H9 (cell line): ENCODE data around the gene ETHE1. TPM values are rescaled to one million over a fixed set of nuclear protein-coding genes. Genes with fewer than 3 reads are reported as not detected.

Source experiments
- DNase-seq: peaks from one replicate; pipeline ENCODE4 v3.0.0-alpha.2; 2017
- H2AFZ ChIP-seq: one replicate; pipeline ENCODE4 v1.6.1; 2013; ENCODE audit warnings: mild to moderate bottlenecking, low read length, control low read depth, moderate library complexity
- H2AK5ac ChIP-seq: 2 replicates; pipeline ENCODE4 v1.6.1; 2013; ENCODE audit warnings: low read length, control low read depth, mixed read lengths; ENCODE audit not compliant: insufficient read length
- H2BK120ac ChIP-seq: one replicate; pipeline ENCODE4 v1.6.1; 2013; ENCODE audit warnings: low read depth, mild to moderate bottlenecking, low read length, control low read depth, inconsistent platforms; ENCODE audit not compliant: poor library complexity, severe bottlenecking
- H2BK12ac ChIP-seq: 2 replicates; pipeline ENCODE4 v1.6.1; 2013; ENCODE audit warnings: low read length, control low read depth, mixed read lengths, low read depth; ENCODE audit not compliant: insufficient read length
- H2BK15ac ChIP-seq: 2 replicates; pipeline ENCODE4 v1.6.1; 2013; ENCODE audit warnings: low read depth, low read length, control low read depth
- H2BK20ac ChIP-seq: one replicate; pipeline ENCODE4 v1.6.1; 2013; ENCODE audit warnings: low read depth, mild to moderate bottlenecking, low read length, control low read depth, inconsistent platforms; ENCODE audit not compliant: poor library complexity, severe bottlenecking
- H2BK5ac ChIP-seq: 2 replicates; pipeline ENCODE4 v1.6.1; 2013; ENCODE audit warnings: low read length, control low read depth, mixed read lengths; ENCODE audit not compliant: insufficient read length
- H3K14ac ChIP-seq: 2 replicates; pipeline ENCODE4 v1.6.1; 2013; ENCODE audit warnings: low read length, control low read depth; ENCODE audit not compliant: insufficient read depth
- H3K18ac ChIP-seq: 2 replicates; pipeline ENCODE4 v1.6.1; 2013; ENCODE audit warnings: low read depth, mild to moderate bottlenecking, mixed read lengths, low read length, control low read depth; ENCODE audit not compliant: insufficient read length
- H3K23ac ChIP-seq: 2 replicates; pipeline ENCODE4 v1.6.1; 2013; ENCODE audit warnings: low read length, control low read depth, mixed read lengths, low read depth; ENCODE audit not compliant: insufficient read length
- H3K23me2 ChIP-seq: 2 replicates; pipeline ENCODE4 v1.6.1; 2013; ENCODE audit warnings: low read depth, mild to moderate bottlenecking, mixed read lengths, low read length, control low read depth; ENCODE audit not compliant: insufficient read length, poor library complexity, severe bottlenecking
- H3K27ac ChIP-seq: 2 replicates; pipeline ENCODE4 v1.5.1; 2013; ENCODE audit warnings: low read length, control low read depth, mixed read lengths, low read depth; ENCODE audit not compliant: insufficient read length
- H3K27me3 ChIP-seq: 2 replicates; pipeline ENCODE4 v1.6.1; 2013; ENCODE audit warnings: low read length, control low read depth, inconsistent platforms; ENCODE audit not compliant: insufficient read depth
- H3K4ac ChIP-seq: 2 replicates; pipeline ENCODE4 v1.6.1; 2013; ENCODE audit warnings: low read depth, mild to moderate bottlenecking, control low read depth, inconsistent platforms, low read length, moderate library complexity
- H3K4me1 ChIP-seq: 2 replicates; pipeline ENCODE4 v1.6.1; 2013; ENCODE audit warnings: low read length, control low read depth, inconsistent platforms; ENCODE audit not compliant: insufficient read depth
- H3K4me2 ChIP-seq: 2 replicates; pipeline ENCODE4 v1.6.1; 2013; ENCODE audit warnings: low read length, control low read depth, mixed read lengths; ENCODE audit not compliant: insufficient read length, insufficient read depth
- H3K56ac ChIP-seq: 2 replicates; pipeline ENCODE4 v1.6.1; 2013; ENCODE audit warnings: low read depth, mild to moderate bottlenecking, mixed read lengths, low read length, control low read depth; ENCODE audit not compliant: insufficient read length
- H3K79me1 ChIP-seq: 2 replicates; pipeline ENCODE4 v1.6.1; 2013; ENCODE audit warnings: low read depth, mild to moderate bottlenecking, moderate library complexity, low read length, control low read depth, inconsistent platforms; ENCODE audit not compliant: insufficient read depth, poor library complexity, severe bottlenecking
- H3K79me2 ChIP-seq: 2 replicates; pipeline ENCODE4 v1.6.1; 2013; ENCODE audit warnings: low read length, control low read depth, inconsistent platforms; ENCODE audit not compliant: insufficient read depth
- H3K9ac ChIP-seq: 2 replicates; pipeline ENCODE4 v1.6.1; 2013; ENCODE audit warnings: low read length, control low read depth, mixed read lengths; ENCODE audit not compliant: insufficient read length; ENCODE audit errors: extremely low read depth
- H3K9me3 ChIP-seq: one replicate; pipeline ENCODE4 v1.6.1; 2013; ENCODE audit warnings: low read depth, low read length, inconsistent platforms; ENCODE audit not compliant: control insufficient read depth
- H3T11ph ChIP-seq: one replicate; pipeline ENCODE4 v1.6.1; 2013; ENCODE audit warnings: mild to moderate bottlenecking, low read length, control low read depth, inconsistent platforms
- H4K20me1 ChIP-seq: one replicate; pipeline ENCODE4 v1.6.1; 2013; ENCODE audit not compliant: control insufficient read depth, insufficient read length, insufficient read depth
- H4K5ac ChIP-seq: 2 replicates; pipeline ENCODE4 v1.6.1; 2013; ENCODE audit warnings: low read depth, mild to moderate bottlenecking, mixed read lengths, low read length, control low read depth; ENCODE audit not compliant: insufficient read length
- H4K8ac ChIP-seq: replicated peaks from 2 replicates; pipeline ENCODE4 v1.6.1; 2013; ENCODE audit warnings: low read length, control low read depth, mixed read lengths, low read depth; ENCODE audit not compliant: insufficient read length
- H4K91ac ChIP-seq: 2 replicates; pipeline ENCODE4 v1.6.1; 2013; ENCODE audit warnings: low read depth, mild to moderate bottlenecking, moderate library complexity, mixed read lengths, low read length, control low read depth; ENCODE audit not compliant: insufficient read length
- H3K27ac Mint-ChIP-seq, 3 experiments: 2 replicates in 2 of 3; 3 replicates in 1 of 3; pipeline ENCODE4 v1.8.0; 2020 to 2021; ENCODE audit warnings: mixed read lengths in 3 of 3, mild to moderate bottlenecking in 1 of 3, moderate library complexity in 1 of 3
- H3K27me3 Mint-ChIP-seq: 2 replicates; pipeline ENCODE4 v1.8.0; 2021; ENCODE audit warnings: low read depth, mild to moderate bottlenecking, moderate library complexity, mixed read lengths
- H3K36me3 Mint-ChIP-seq, 3 experiments: 2 replicates in 2 of 3; 3 replicates in 1 of 3; pipeline ENCODE4 v1.8.0; 2020 to 2021; ENCODE audit warnings: low read depth in 3 of 3, mixed read lengths in 3 of 3; ENCODE audit not compliant: insufficient read depth in 1 of 3
- H3K4me1 Mint-ChIP-seq, 2 experiments: 2 replicates each; pipeline ENCODE4 v1.8.0; 2020; ENCODE audit warnings: mixed read lengths in 2 of 2
- H3K4me3 Mint-ChIP-seq, 2 experiments: 2 replicates in 1 of 2; 3 replicates in 1 of 2; pipeline ENCODE4 v1.8.0; 2020 to 2021; ENCODE audit warnings: mild to moderate bottlenecking in 2 of 2, mixed read lengths in 2 of 2, moderate library complexity in 1 of 2
- H3K9me3 Mint-ChIP-seq, 2 experiments: 2 replicates in 1 of 2; 3 replicates in 1 of 2; pipeline ENCODE4 v1.8.0; 2020; ENCODE audit warnings: mild to moderate bottlenecking in 2 of 2, mixed read lengths in 2 of 2, moderate library complexity in 1 of 2
- WGBS: extraction: QIAGEN DNeasy Blood & Tissue Kit; methylation state at CpG from one replicate; pipeline ENCODE4 v1.1.7; 2013; ENCODE audit warnings: missing lambda C conversion rate, low lambda C conversion rate, mixed read lengths; ENCODE audit not compliant: insufficient read length; ENCODE audit errors: extremely low coverage; 5-methylcytosine and 5-hydroxymethylcytosine counted together
- total RNA-seq: library from RNA; stranded (reverse); gene quantifications from 2 replicates; pipeline ENCODE4 v1.2.1, GENCODE V29; 2021
- TF ChIP-seq, protein P1 (sequence below): fragments of 200-600 bp; sonication (generic); conservative IDR thresholded peaks from 3 replicates; pipeline ENCODE4 v1.8.0; 2021; ENCODE audit warnings: antibody characterized with exemption, mild to moderate bottlenecking

ETHE1 gene
- total RNA-seq, 1 experiment from 2014 or later, result 18.8 TPM

DNA sequence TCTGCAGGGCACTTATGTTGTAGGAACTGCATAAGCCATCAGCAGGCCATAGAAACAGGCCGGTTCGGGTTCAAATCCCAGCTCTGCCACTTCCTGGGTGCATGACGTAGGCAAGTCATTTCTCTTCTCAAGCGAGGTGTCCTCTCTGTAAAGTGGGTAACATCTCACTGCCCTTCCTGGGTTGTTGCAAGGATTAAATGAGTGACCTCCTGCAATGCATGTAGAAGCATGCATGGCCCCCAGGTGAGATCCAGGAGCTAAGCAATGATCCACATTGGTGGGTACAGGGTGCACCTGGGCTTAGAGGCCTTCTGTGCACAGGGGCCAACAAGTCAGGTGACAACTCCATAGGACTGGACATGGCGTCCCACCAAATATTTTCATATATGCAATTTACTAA is 36.2 kb downstream of the ETHE1 start:
- H3K4me1 ChIP-seq, result no peaks in the 10 kb centered on the region
- H3K9me3 ChIP-seq, result no peaks in the 10 kb centered on the region
- TF ChIP-seq, protein P1, sequence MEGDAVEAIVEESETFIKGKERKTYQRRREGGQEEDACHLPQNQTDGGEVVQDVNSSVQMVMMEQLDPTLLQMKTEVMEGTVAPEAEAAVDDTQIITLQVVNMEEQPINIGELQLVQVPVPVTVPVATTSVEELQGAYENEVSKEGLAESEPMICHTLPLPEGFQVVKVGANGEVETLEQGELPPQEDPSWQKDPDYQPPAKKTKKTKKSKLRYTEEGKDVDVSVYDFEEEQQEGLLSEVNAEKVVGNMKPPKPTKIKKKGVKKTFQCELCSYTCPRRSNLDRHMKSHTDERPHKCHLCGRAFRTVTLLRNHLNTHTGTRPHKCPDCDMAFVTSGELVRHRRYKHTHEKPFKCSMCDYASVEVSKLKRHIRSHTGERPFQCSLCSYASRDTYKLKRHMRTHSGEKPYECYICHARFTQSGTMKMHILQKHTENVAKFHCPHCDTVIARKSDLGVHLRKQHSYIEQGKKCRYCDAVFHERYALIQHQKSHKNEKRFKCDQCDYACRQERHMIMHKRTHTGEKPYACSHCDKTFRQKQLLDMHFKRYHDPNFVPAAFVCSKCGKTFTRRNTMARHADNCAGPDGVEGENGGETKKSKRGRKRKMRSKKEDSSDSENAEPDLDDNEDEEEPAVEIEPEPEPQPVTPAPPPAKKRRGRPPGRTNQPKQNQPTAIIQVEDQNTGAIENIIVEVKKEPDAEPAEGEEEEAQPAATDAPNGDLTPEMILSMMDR, result no peak
- H3K18ac ChIP-seq, result no peak overlapping the region
- H4K5ac ChIP-seq, result no peak overlapping the region
- no peaks in the 10 kb centered on the region for H3K9me3 Mint-ChIP-seq
- H2BK20ac ChIP-seq, result no peak overlapping the region
- no CpG with 5 or more reads among the region's 5 CpGs for WGBS
- no peak overlapping the region for H2BK15ac ChIP-seq
- no peak overlapping the region for H2BK5ac ChIP-seq
- no peaks in the 10 kb centered on the region for H4K20me1 ChIP-seq
- H3K27ac Mint-ChIP-seq, result no peak overlapping the region
- no peak overlapping the region for H3K27ac ChIP-seq
- H2AFZ ChIP-seq, result no peak overlapping the region
- H2BK120ac ChIP-seq, result no peak overlapping the region
- H3K4me2 ChIP-seq, result no peak overlapping the region
- no peaks in the 10 kb centered on the region for H3K23me2 ChIP-seq
- H2AK5ac ChIP-seq, result no peak overlapping the region
- no peaks in the 10 kb centered on the region for H3K27me3 Mint-ChIP-seq
- no peak overlapping the region for H4K8ac ChIP-seq
- H3K9ac ChIP-seq, result no peak overlapping the region
- no peaks in the 10 kb centered on the region for H3K79me2 ChIP-seq
- no peak overlapping the region for H4K91ac ChIP-seq
- no peak overlapping the region for H3K4me3 Mint-ChIP-seq
- H2BK12ac ChIP-seq, result no peak overlapping the region
- no peaks in the 10 kb centered on the region for H3K27me3 ChIP-seq
- peaks cover 2 to 6% of the 10 kb centered on the region in 2 experiments; a peak in 2 of 4 replicates for H3K4me1 Mint-ChIP-seq
- no peak for DNase-seq
- no peak overlapping the region for H3K4ac ChIP-seq
- no peak overlapping the region for H3K14ac ChIP-seq
- no peak overlapping the region for H3K23ac ChIP-seq
- no peaks in the 10 kb centered on the region for H3K79me1 ChIP-seq
- H3K36me3 Mint-ChIP-seq, result peaks cover 0 to 7% (median 3%) of the 10 kb centered on the region in 3 experiments; a peak in 3 of 7 replicates
- H3K56ac ChIP-seq, result no peak overlapping the region
- H3T11ph ChIP-seq, result no peak overlapping the region
